GM19452 (cell line): Measurements from ENCODE around the gene PHACTR1.
A peak's percentile ranks its signal among the peaks of the same experiment; 100 is the strongest.
"Not testable (repeated sequence)": the region's sequence is repeated elsewhere in the genome, so short reads cannot be mapped to it uniquely, and the experiment has no call there.

ENCODE experiments used
- ATAC-seq: cut with Tn5 transposase; IDR thresholded peaks from one replicate; pipeline ENCODE4 v1.9.1; 2021; ENCODE audit not compliant: unreplicated experiment

The PHACTR1 gene

GRCh38 chr6:13217206-13217905 lies 500.8 kb downstream of the PHACTR1 start:
- no peak for ATAC-seq

- ATAC-seq = no peak
These were observed 503.7 kb downstream of the PHACTR1 start for GRCh38 chr6:13220266-13220665.

GRCh38 chr6:13222048-13222447 lies 505.5 kb downstream of the PHACTR1 start:
- no peak for ATAC-seq

- ATAC-seq = no peak
These were observed 509.5 kb downstream of the PHACTR1 start for GRCh38 chr6:13226071-13226470.

- ATAC-seq = no peak
These were observed 512.0 kb downstream of the PHACTR1 start for GRCh38 chr6:13228264-13229204.

- peak; percentile 96 for ATAC-seq
These were observed 512.9 kb downstream of the PHACTR1 start for GRCh38 chr6:13229205-13230085.

- ATAC-seq = no peak
These were observed 516.5 kb downstream of the PHACTR1 start for GRCh38 chr6:13233106-13233505.

GRCh38 chr6:13234130-13234529 lies 517.6 kb downstream of the PHACTR1 start:
- ATAC-seq = no peak

- ATAC-seq = no peak
These were observed 518.8 kb downstream of the PHACTR1 start for GRCh38 chr6:13235339-13235738.

GRCh38 chr6:13237318-13237717 lies 520.8 kb downstream of the PHACTR1 start:
- ATAC-seq = no peak

- no peak for ATAC-seq
These were observed 521.5 kb downstream of the PHACTR1 start for GRCh38 chr6:13238017-13238416.

- no peak for ATAC-seq
These were observed 522.2 kb downstream of the PHACTR1 start for GRCh38 chr6:13238640-13239216.

GRCh38 chr6:13239530-13240455 lies 523.2 kb downstream of the PHACTR1 start:
- ATAC-seq = no peak

- no peak for ATAC-seq
These were observed 524.8 kb downstream of the PHACTR1 start for GRCh38 chr6:13241364-13241763.

- ATAC-seq = no peak
These were observed 525.6 kb downstream of the PHACTR1 start for GRCh38 chr6:13242178-13242577.

GRCh38 chr6:13242590-13242989 lies 526.0 kb downstream of the PHACTR1 start:
- no peak for ATAC-seq

- ATAC-seq = no peak
These were observed 526.5 kb downstream of the PHACTR1 start for GRCh38 chr6:13243033-13243432.

- ATAC-seq = not testable (repeated sequence)
These were observed 527.2 kb downstream of the PHACTR1 start for GRCh38 chr6:13243745-13244144.

- no peak for ATAC-seq
These were observed 531.1 kb downstream of the PHACTR1 start for GRCh38 chr6:13247627-13248026.

- no peak for ATAC-seq
These were observed 531.5 kb downstream of the PHACTR1 start for GRCh38 chr6:13248053-13248452.
